Keratinocyte (primary cell): Measurements from ENCODE around the gene RTN1. TPM values are rescaled to one million over a fixed set of nuclear protein-coding genes. Genes with fewer than 3 reads are reported as not detected.

Experiments used
- DNase-seq: peaks from one replicate; pipeline ENCODE4 v3.0.0-alpha.2; 2011; ENCODE audit warnings: low read depth, missing footprints, low spot score
- FAIRE-seq: peaks from 2 replicates; lab custom pipeline; 2011; peaks lifted over from hg19 to GRCh38; lab: Jason Lieb, UNC
- H2AFZ ChIP-seq: 2 replicates; pipeline ENCODE4 v1.6.0; 2012; ENCODE audit warnings: low read length, control low read depth, inconsistent platforms; ENCODE audit not compliant: control insufficient read depth
- H3K27ac ChIP-seq: 2 replicates; pipeline ENCODE4 v1.5.1; 2011; ENCODE audit warnings: low read length; ENCODE audit not compliant: control insufficient read depth, insufficient read depth
- H3K27me3 ChIP-seq: 3 replicates; pipeline ENCODE4 v1.6.0; 2011; ENCODE audit warnings: low read length; ENCODE audit not compliant: control insufficient read depth, insufficient read depth; ENCODE audit errors: extremely low read depth
- H3K36me3 ChIP-seq, 2 experiments: 2 replicates in 1 of 2; 3 replicates in 1 of 2; pipeline ENCODE4 v1.5.1; 2011; ENCODE audit warnings: low read length in 2 of 2, mild to moderate bottlenecking in 1 of 2; ENCODE audit not compliant: control insufficient read depth in 2 of 2, insufficient read depth in 2 of 2; ENCODE audit errors: extremely low read depth in 1 of 2
- H3K4me1 ChIP-seq: 3 replicates; pipeline ENCODE4 v1.5.1; 2011; ENCODE audit warnings: low read length; ENCODE audit not compliant: control insufficient read depth, insufficient read depth; ENCODE audit errors: extremely low read depth
- H3K4me2 ChIP-seq: 3 replicates; pipeline ENCODE4 v1.6.0; 2011; ENCODE audit warnings: low read depth, low read length; ENCODE audit not compliant: control insufficient read depth, insufficient read depth; ENCODE audit errors: extremely low read depth
- H3K4me3 ChIP-seq, 3 experiments: fragments of 200-600 bp in 1 of 3; sonication (generic) in 1 of 3; 2 replicates in 2 of 3; 3 replicates in 1 of 3; pipeline ENCODE4 v1.5.1; 2011 to 2016; ENCODE audit warnings: low read length in 3 of 3, mild to moderate bottlenecking in 3 of 3, control low read depth in 2 of 3, inconsistent platforms in 1 of 3, low read depth in 1 of 3, mixed read lengths in 1 of 3, mixed run types in 1 of 3, moderate library complexity in 1 of 3; ENCODE audit not compliant: control insufficient read depth in 2 of 3, insufficient read depth in 2 of 3; ENCODE audit errors: extremely low read depth in 1 of 3
- H3K79me2 ChIP-seq: 2 replicates; pipeline ENCODE4 v1.6.0; 2012; ENCODE audit warnings: low read length; ENCODE audit not compliant: control insufficient read depth, insufficient read depth
- H3K9ac ChIP-seq: 3 replicates; pipeline ENCODE4 v1.6.0; 2011; ENCODE audit warnings: low read length; ENCODE audit not compliant: control insufficient read depth, insufficient read depth; ENCODE audit errors: extremely low read depth
- H3K9me1 ChIP-seq: 3 replicates; pipeline ENCODE4 v1.6.0; 2011; ENCODE audit warnings: low read length; ENCODE audit not compliant: control insufficient read depth, insufficient read depth; ENCODE audit errors: extremely low read depth
- H3K9me3 ChIP-seq: 2 replicates; pipeline ENCODE4 v1.5.1; 2012; ENCODE audit warnings: low read depth, low read length; ENCODE audit not compliant: control insufficient read depth
- H4K20me1 ChIP-seq: 3 replicates; pipeline ENCODE4 v1.6.0; 2011; ENCODE audit warnings: low read length; ENCODE audit not compliant: control insufficient read depth, insufficient read depth; ENCODE audit errors: extremely low read depth
- EZH2 ChIP-seq: IDR thresholded peaks from one replicate; pipeline ENCODE4 v1.6.1; 2012; ENCODE audit warnings: inconsistent platforms, mild to moderate bottlenecking, low read length, moderate library complexity
- dilution Hi-C: fragments of 300-500 bp; cut with MboI; formaldehyde crosslinking; loops from one replicate; pipeline ENCODE4 v1.7.0; 2020; ENCODE audit warnings: low sequenced_read_pairs; ENCODE audit not compliant: extremely low pct_ligation_motif_present
- polyA plus RNA-seq, 5 experiments: library from polyadenylated mRNA; depleted of rRNA in 3 of 5; stranded (reverse) in 3 of 5; stranded (forward) in 1 of 5; unstranded in 1 of 5; fragments of >200 nt; gene quantifications; 1 replicate in 1 of 5; 2 replicates in 3 of 5; 3 replicates in 1 of 5; pipeline versions ENCODE4 v1.2.1 to v1.2.3, GENCODE V29; 2011 to 2012; ENCODE audit warnings: missing spikeins in 2 of 5, low read depth in 1 of 5, low replicate concordance in 1 of 5
- TF ChIP-seq, protein P1 (sequence below), 3 experiments: IDR thresholded peaks in 1 of 3; conservative IDR thresholded peaks in 1 of 3; optimal IDR thresholded peaks in 1 of 3; 2 replicates in 2 of 3; 3 replicates in 1 of 3; pipeline versions ENCODE3 to v1.5.1; 2011; ENCODE audit warnings: low read length in 3 of 3, mild to moderate bottlenecking in 3 of 3, moderate library complexity in 2 of 3, control low read depth in 1 of 3, inconsistent platforms in 1 of 3; ENCODE audit not compliant: insufficient read depth in 2 of 3; ENCODE audit errors: extremely low read depth in 1 of 3

Gene RTN1
- polyA plus RNA-seq, 1 donor (not counting 4 experiments of a cell fraction or from before 2014, with no cell fraction given): 0.05 TPM

GRCh38 chr14:59688224-59689170 is 182.1 kb downstream of the RTN1 start:
- no peaks in the 10 kb centered on the region for H3K79me2 ChIP-seq
- no peaks in the 10 kb centered on the region for H3K27me3 ChIP-seq
- H3K9ac ChIP-seq: no peak overlapping the region
- no peaks in the 10 kb centered on the region for H3K9me3 ChIP-seq
- no peaks in the 10 kb centered on the region for H3K36me3 ChIP-seq
- H3K4me1 ChIP-seq: no peaks in the 10 kb centered on the region
- H3K27ac ChIP-seq: no peak overlapping the region
- FAIRE-seq (peak; percentile 5), DNase-seq (peak; percentile 2)
- no peak overlapping the region for H2AFZ ChIP-seq
- no peak overlapping the region for H3K4me3 ChIP-seq
- dilution Hi-C loops: no loop called here
- TF ChIP-seq, protein P1, sequence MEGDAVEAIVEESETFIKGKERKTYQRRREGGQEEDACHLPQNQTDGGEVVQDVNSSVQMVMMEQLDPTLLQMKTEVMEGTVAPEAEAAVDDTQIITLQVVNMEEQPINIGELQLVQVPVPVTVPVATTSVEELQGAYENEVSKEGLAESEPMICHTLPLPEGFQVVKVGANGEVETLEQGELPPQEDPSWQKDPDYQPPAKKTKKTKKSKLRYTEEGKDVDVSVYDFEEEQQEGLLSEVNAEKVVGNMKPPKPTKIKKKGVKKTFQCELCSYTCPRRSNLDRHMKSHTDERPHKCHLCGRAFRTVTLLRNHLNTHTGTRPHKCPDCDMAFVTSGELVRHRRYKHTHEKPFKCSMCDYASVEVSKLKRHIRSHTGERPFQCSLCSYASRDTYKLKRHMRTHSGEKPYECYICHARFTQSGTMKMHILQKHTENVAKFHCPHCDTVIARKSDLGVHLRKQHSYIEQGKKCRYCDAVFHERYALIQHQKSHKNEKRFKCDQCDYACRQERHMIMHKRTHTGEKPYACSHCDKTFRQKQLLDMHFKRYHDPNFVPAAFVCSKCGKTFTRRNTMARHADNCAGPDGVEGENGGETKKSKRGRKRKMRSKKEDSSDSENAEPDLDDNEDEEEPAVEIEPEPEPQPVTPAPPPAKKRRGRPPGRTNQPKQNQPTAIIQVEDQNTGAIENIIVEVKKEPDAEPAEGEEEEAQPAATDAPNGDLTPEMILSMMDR (optimal IDR thresholded peaks at IDR 0.05 in 1 of 3, IDR thresholded peaks at IDR 0.05 in 1 of 3, conservative IDR thresholded peaks at IDR 0.05 in 1 of 3; ENCODE audit: extremely low read depth in 1 of 3, insufficient read depth in 2 of 3, low read length in 3 of 3): peak; percentile 79 to 92 (median 85)
- no peak for TF ChIP-seq EZH2
- H4K20me1 ChIP-seq: no peaks in the 10 kb centered on the region
- H3K9me1 ChIP-seq: no peaks in the 10 kb centered on the region
- no peak overlapping the region for H3K4me2 ChIP-seq

DNA sequence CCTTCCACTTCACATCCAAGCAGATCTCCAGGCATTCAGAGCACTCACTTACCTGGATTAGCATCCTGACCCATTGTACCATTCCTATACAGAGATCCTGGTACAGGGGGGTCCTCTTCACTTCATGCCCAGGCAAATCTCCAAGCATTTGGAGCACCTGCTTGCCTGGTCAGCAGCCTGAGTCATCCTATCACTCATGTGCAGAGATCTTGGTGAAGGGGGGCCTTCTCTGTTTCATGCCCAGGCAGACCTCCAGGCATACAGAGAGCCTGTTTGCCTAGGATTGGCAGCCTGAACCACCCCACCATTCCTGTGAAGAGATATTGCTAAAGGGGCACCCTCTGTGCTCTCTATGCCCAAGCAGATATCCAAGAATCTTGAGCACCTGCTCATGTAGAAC is 182.9 kb downstream of the RTN1 start:
- DNase-seq (no peak), FAIRE-seq (no peak)
- Histone ChIP-seq H3K27me3 (no peaks in the 10 kb centered on the region), H2AFZ (no peak overlapping the region), H3K9me3 (no peaks in the 10 kb centered on the region), H3K79me2 (no peaks in the 10 kb centered on the region), H3K9me1 (no peaks in the 10 kb centered on the region), H3K27ac (no peak overlapping the region), H3K4me1 (no peaks in the 10 kb centered on the region), H3K36me3 (no peaks in the 10 kb centered on the region), H3K4me2 (no peak overlapping the region), H3K4me3 (no peak overlapping the region), H4K20me1 (no peaks in the 10 kb centered on the region), H3K9ac (no peak overlapping the region)
- dilution Hi-C loops: no loop called here
- TF ChIP-seq EZH2: no peak
- TF ChIP-seq, protein P1 (optimal IDR thresholded peaks at IDR 0.05 in 1 of 3, IDR thresholded peaks at IDR 0.05 in 1 of 3, conservative IDR thresholded peaks at IDR 0.05 in 1 of 3; ENCODE audit: extremely low read depth in 1 of 3, insufficient read depth in 2 of 3, low read length in 3 of 3): no peak
